NCI-H146 treated with DMSO at 0.1 percent for 48 hours (cell line): ENCODE results near the gene SF3B2.
"Not testable (repeated sequence)": the region's sequence is repeated elsewhere in the genome, so short reads cannot be mapped to it uniquely, and the experiment has no call there.

Experiments
- DNase-seq: peaks from one replicate; lab custom pipeline; 2025; ENCODE audit not compliant: unreplicated experiment; lab: John Stamatoyannopoulos, UW

The SF3B2 gene

GRCh38 chr11:66015936-66016792 is 36.0 kb upstream of the SF3B2 start:
- no peak for DNase-seq

- DNase-seq = no peak
These were observed 35.4 kb upstream of the SF3B2 start for GRCh38 chr11:66016793-66017177.

- DNase-seq = no peak
These were observed 34.8 kb upstream of the SF3B2 start for GRCh38 chr11:66017321-66017720.

GRCh38 chr11:66020212-66020611 is 32.0 kb upstream of the SF3B2 start:
- DNase-seq = no peak

GRCh38 chr11:66020618-66021357 is 31.4 kb upstream of the SF3B2 start:
- no peak for DNase-seq

- peak; percentile 45 for DNase-seq
These were observed 29.6 kb upstream of the SF3B2 start for GRCh38 chr11:66022401-66023185.

GRCh38 chr11:66023186-66023440 is 29.1 kb upstream of the SF3B2 start:
- DNase-seq = not testable (repeated sequence)

GRCh38 chr11:66026017-66026529 is 26.1 kb upstream of the SF3B2 start, which contains the start of gene CATSPER1:
TSS of gene CATSPER1 (minus strand) at chr11:66026479. CDS start at chr11:66026379, 100 bp downstream.
- no peak for DNase-seq

GRCh38 chr11:66032957-66033735 is 19.0 kb upstream of the SF3B2 start:
- DNase-seq = no peak

- DNase-seq = no peak
These were observed 16.4 kb upstream of the SF3B2 start for GRCh38 chr11:66035653-66036333.

- no peak for DNase-seq
These were observed 15.8 kb upstream of the SF3B2 start for GRCh38 chr11:66036334-66036710.

GRCh38 chr11:66037327-66037726 is 14.8 kb upstream of the SF3B2 start:
- DNase-seq = no peak

- DNase-seq = no peak
These were observed 12.4 kb upstream of the SF3B2 start for GRCh38 chr11:66039765-66040164.

- DNase-seq = no peak
These were observed 9.8 kb upstream of the SF3B2 start for GRCh38 chr11:66042227-66042995.

- no peak for DNase-seq
These were observed 8.9 kb upstream of the SF3B2 start for GRCh38 chr11:66042996-66043906.

GRCh38 chr11:66044757-66045156 is 7.4 kb upstream of the SF3B2 start:
- no peak for DNase-seq

- DNase-seq = peak; percentile 64
These were observed 7.0 kb upstream of the SF3B2 start for GRCh38 chr11:66045177-66045639.

- DNase-seq = no peak
These were observed 5.3 kb upstream of the SF3B2 start for GRCh38 chr11:66046901-66047300.
